ENCODE measurements around the gene CDT1. TPM values are rescaled to one million over a fixed set of nuclear protein-coding genes. Genes with fewer than 3 reads are reported as not detected.

CDT1 gene
- total and polyA plus RNA-seq, 10 of the 15 experiments (the other 5 are each of a cell fraction or from before 2014, with no cell fraction given) = 0.50 to 87.6 (median 8.8) TPM

DNA sequence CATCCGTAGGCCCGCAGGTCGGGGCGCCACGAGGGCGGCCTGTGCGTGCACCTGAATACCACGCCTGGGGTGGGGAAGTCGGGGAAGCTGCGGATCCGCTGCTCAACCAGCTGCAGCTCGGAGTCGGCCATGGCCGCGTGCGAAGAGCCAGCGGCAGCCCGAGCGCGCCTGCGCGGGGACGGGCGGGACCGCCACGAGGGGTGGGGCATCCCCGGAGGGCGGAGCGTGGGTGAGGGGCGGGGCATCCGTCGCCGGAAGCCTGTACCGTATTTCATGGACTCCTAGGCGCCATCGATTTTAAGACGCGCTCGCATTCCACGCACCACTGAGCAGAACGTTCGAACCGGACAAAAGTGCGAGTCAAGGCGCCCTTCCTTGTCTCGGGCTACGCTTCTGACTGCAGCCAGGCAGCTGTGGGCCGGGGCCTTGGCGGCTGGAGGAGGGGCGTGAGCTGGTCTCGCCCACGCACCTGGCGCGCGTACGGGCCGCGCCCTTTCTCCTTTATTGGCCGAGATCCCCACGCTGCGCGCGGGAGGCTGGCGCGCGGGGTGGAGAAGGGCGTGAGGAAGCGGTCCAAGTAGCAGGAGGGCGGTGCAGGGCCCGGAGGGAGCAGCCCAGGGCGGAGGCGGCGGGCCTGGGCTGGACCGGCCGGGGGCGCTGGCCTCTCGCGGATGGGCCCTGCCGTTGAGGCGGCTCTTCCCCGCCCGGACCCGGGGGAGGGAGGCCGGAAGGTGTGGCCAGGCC lies 8.4 kb downstream of the CDT1 start, which contains the start of gene APRT (continued):
- TF ChIP-seq, protein P1, sequence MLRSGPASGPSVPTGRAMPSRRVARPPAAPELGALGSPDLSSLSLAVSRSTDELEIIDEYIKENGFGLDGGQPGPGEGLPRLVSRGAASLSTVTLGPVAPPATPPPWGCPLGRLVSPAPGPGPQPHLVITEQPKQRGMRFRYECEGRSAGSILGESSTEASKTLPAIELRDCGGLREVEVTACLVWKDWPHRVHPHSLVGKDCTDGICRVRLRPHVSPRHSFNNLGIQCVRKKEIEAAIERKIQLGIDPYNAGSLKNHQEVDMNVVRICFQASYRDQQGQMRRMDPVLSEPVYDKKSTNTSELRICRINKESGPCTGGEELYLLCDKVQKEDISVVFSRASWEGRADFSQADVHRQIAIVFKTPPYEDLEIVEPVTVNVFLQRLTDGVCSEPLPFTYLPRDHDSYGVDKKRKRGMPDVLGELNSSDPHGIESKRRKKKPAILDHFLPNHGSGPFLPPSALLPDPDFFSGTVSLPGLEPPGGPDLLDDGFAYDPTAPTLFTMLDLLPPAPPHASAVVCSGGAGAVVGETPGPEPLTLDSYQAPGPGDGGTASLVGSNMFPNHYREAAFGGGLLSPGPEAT (IDR thresholded peaks at IDR 0.05; ENCODE audit: low read depth) = 0 out of 2 replicates have a peak, but pooled peaks have one; percentile 37
- no peak for TF ChIP-seq EED (IDR thresholded peaks at IDR 0.05; ENCODE audit: low read depth)
- TF ChIP-seq BACH1 (IDR thresholded peaks at IDR 0.05; ENCODE audit: borderline replicate concordance) = peak; percentile 90
- TF ChIP-seq MEF2B (IDR thresholded peaks at IDR 0.05; ENCODE audit: partially characterized antibody, poor library complexity, severe bottlenecking) = peak; percentile 37
- TF ChIP-seq ZNF217 (IDR thresholded peaks at IDR 0.05) = peak; percentile 76; the same call in 1 of the 2 replicates
- TF ChIP-seq, protein P2, sequence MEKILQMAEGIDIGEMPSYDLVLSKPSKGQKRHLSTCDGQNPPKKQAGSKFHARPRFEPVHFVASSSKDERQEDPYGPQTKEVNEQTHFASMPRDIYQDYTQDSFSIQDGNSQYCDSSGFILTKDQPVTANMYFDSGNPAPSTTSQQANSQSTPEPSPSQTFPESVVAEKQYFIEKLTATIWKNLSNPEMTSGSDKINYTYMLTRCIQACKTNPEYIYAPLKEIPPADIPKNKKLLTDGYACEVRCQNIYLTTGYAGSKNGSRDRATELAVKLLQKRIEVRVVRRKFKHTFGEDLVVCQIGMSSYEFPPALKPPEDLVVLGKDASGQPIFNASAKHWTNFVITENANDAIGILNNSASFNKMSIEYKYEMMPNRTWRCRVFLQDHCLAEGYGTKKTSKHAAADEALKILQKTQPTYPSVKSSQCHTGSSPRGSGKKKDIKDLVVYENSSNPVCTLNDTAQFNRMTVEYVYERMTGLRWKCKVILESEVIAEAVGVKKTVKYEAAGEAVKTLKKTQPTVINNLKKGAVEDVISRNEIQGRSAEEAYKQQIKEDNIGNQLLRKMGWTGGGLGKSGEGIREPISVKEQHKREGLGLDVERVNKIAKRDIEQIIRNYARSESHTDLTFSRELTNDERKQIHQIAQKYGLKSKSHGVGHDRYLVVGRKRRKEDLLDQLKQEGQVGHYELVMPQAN (conservative IDR thresholded peaks at IDR 0.05) = 0 out of 2 replicates have a peak, but pooled peaks have one; percentile 63
- TF ChIP-seq RCOR1 (conservative IDR thresholded peaks at IDR 0.05; ENCODE audit: low read depth, low read length) = 0 out of 2 replicates have a peak, but pooled peaks have one; percentile 28
- TF ChIP-seq HDGF (IDR thresholded peaks at IDR 0.05) = peak; percentile 48
- TF ChIP-seq POLR2AphosphoS2 (IDR thresholded peaks at IDR 0.05; ENCODE audit: low read depth, low read length) = peak; percentile 63
- peak; percentile 78 for TF ChIP-seq NR2F1 (conservative IDR thresholded peaks at IDR 0.05)
- no peak; the same call in 1 of the 2 replicates for TF ChIP-seq ZBED1 (IDR thresholded peaks at IDR 0.05; ENCODE audit: borderline replicate concordance)
- TF ChIP-seq JUNB (IDR thresholded peaks at IDR 0.05) = no peak
- TF ChIP-seq BHLHE40 (IDR thresholded peaks at IDR 0.05; ENCODE audit: borderline replicate concordance in 1 of 2, low read depth in 2 of 2, low read length in 1 of 2) = 0 out of 4 replicates have a peak, but pooled peaks of 1 of the 2 experiments have one; percentile 32
- no peak for TF ChIP-seq MYB (IDR thresholded peaks at IDR 0.05; ENCODE audit: borderline replicate concordance, low read depth, low read length)
- TF ChIP-seq WRNIP1 (IDR thresholded peaks at IDR 0.05; ENCODE audit: borderline replicate concordance, low read depth, low read length) = no peak
- TF ChIP-seq, protein P3, sequence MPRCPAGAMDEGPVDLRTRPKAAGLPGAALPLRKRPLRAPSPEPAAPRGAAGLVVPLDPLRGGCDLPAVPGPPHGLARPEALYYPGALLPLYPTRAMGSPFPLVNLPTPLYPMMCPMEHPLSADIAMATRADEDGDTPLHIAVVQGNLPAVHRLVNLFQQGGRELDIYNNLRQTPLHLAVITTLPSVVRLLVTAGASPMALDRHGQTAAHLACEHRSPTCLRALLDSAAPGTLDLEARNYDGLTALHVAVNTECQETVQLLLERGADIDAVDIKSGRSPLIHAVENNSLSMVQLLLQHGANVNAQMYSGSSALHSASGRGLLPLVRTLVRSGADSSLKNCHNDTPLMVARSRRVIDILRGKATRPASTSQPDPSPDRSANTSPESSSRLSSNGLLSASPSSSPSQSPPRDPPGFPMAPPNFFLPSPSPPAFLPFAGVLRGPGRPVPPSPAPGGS (IDR thresholded peaks at IDR 0.05; ENCODE audit: borderline replicate concordance, insufficient read depth, low read depth, low read length, poor library complexity, severe bottlenecking) = peak; percentile 50
- TF ChIP-seq, protein P4, sequence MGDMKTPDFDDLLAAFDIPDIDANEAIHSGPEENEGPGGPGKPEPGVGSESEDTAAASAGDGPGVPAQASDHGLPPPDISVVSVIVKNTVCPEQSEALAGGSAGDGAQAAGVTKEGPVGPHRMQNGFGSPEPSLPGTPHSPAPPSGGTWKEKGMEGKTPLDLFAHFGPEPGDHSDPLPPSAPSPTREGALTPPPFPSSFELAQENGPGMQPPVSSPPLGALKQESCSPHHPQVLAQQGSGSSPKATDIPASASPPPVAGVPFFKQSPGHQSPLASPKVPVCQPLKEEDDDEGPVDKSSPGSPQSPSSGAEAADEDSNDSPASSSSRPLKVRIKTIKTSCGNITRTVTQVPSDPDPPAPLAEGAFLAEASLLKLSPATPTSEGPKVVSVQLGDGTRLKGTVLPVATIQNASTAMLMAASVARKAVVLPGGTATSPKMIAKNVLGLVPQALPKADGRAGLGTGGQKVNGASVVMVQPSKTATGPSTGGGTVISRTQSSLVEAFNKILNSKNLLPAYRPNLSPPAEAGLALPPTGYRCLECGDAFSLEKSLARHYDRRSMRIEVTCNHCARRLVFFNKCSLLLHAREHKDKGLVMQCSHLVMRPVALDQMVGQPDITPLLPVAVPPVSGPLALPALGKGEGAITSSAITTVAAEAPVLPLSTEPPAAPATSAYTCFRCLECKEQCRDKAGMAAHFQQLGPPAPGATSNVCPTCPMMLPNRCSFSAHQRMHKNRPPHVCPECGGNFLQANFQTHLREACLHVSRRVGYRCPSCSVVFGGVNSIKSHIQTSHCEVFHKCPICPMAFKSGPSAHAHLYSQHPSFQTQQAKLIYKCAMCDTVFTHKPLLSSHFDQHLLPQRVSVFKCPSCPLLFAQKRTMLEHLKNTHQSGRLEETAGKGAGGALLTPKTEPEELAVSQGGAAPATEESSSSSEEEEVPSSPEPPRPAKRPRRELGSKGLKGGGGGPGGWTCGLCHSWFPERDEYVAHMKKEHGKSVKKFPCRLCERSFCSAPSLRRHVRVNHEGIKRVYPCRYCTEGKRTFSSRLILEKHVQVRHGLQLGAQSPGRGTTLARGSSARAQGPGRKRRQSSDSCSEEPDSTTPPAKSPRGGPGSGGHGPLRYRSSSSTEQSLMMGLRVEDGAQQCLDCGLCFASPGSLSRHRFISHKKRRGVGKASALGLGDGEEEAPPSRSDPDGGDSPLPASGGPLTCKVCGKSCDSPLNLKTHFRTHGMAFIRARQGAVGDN (IDR thresholded peaks at IDR 0.05) = 0 out of 2 replicates have a peak, but pooled peaks have one; percentile 27
- no peak for TF ChIP-seq ZNF384 (IDR thresholded peaks at IDR 0.05; ENCODE audit: borderline replicate concordance, low read depth, low read length)
- TF ChIP-seq NBN (IDR thresholded peaks at IDR 0.05) = peak; percentile 80
- TF ChIP-seq NFXL1 (IDR thresholded peaks at IDR 0.05; ENCODE audit: borderline replicate concordance) = no peak
